ENCODE results near the gene PRR36.

DNA sequence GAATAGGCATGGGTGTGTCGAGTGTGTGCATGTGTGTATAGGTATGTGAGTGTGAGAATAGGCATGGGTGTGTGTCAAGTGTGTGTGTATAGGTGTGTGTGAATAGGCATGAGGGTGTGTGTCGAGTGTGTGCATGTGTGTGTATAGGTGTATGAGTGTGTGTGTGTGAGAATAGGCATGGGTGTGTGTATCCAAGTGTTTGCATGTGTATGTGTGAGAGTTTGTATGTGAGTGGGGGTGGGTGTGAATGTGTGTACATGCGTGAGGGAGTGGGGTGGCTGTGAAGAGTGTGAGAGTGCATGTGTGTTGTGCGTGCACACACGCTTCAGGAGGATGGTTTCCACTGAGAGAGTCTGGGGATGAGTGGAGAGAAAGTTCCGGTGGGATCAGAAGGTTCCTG, 30.7 kb downstream of the PRR36 start:
- TF ChIP-seq, protein P1, sequence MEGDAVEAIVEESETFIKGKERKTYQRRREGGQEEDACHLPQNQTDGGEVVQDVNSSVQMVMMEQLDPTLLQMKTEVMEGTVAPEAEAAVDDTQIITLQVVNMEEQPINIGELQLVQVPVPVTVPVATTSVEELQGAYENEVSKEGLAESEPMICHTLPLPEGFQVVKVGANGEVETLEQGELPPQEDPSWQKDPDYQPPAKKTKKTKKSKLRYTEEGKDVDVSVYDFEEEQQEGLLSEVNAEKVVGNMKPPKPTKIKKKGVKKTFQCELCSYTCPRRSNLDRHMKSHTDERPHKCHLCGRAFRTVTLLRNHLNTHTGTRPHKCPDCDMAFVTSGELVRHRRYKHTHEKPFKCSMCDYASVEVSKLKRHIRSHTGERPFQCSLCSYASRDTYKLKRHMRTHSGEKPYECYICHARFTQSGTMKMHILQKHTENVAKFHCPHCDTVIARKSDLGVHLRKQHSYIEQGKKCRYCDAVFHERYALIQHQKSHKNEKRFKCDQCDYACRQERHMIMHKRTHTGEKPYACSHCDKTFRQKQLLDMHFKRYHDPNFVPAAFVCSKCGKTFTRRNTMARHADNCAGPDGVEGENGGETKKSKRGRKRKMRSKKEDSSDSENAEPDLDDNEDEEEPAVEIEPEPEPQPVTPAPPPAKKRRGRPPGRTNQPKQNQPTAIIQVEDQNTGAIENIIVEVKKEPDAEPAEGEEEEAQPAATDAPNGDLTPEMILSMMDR (IDR thresholded peaks at IDR 0.05; ENCODE audit: insufficient read depth, low read length): no peak
- TF ChIP-seq POLR2AphosphoS5 (IDR thresholded peaks at IDR 0.05; ENCODE audit: low read depth) (no peak), SPI1 (IDR thresholded peaks at IDR 0.05; ENCODE audit: borderline replicate concordance, low read depth) (no peak)
- TF ChIP-seq, protein P2, sequence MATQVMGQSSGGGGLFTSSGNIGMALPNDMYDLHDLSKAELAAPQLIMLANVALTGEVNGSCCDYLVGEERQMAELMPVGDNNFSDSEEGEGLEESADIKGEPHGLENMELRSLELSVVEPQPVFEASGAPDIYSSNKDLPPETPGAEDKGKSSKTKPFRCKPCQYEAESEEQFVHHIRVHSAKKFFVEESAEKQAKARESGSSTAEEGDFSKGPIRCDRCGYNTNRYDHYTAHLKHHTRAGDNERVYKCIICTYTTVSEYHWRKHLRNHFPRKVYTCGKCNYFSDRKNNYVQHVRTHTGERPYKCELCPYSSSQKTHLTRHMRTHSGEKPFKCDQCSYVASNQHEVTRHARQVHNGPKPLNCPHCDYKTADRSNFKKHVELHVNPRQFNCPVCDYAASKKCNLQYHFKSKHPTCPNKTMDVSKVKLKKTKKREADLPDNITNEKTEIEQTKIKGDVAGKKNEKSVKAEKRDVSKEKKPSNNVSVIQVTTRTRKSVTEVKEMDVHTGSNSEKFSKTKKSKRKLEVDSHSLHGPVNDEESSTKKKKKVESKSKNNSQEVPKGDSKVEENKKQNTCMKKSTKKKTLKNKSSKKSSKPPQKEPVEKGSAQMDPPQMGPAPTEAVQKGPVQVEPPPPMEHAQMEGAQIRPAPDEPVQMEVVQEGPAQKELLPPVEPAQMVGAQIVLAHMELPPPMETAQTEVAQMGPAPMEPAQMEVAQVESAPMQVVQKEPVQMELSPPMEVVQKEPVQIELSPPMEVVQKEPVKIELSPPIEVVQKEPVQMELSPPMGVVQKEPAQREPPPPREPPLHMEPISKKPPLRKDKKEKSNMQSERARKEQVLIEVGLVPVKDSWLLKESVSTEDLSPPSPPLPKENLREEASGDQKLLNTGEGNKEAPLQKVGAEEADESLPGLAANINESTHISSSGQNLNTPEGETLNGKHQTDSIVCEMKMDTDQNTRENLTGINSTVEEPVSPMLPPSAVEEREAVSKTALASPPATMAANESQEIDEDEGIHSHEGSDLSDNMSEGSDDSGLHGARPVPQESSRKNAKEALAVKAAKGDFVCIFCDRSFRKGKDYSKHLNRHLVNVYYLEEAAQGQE (IDR thresholded peaks at IDR 0.05; ENCODE audit: insufficient replicate concordance, low read depth): no peak
